ENCODE measurements around the gene CMSS1. TPM values are rescaled to one million over a fixed set of nuclear protein-coding genes. Genes with fewer than 3 reads are reported as not detected.

The CMSS1 gene
- total and polyA plus RNA-seq, 3 donors from 2014 or later = 24.6 to 47.9 (median 24.9) TPM

- H3K27me3 ChIP-seq = no peaks in the 10 kb centered on the region
- WGBS, 2 donors = 100% methylated on average over 1 of the region's 1 CpG
- TF ChIP-seq CTCF (IDR thresholded peaks at IDR 0.05) (no peak), POLR2A (IDR thresholded peaks at IDR 0.05) (no peak)
- no peak overlapping the region for H3K27ac ChIP-seq
- intact Hi-C loops (cut with DNase I; ENCODE audit: low total_unique reads) = no loop called here
- no peaks in the 10 kb centered on the region for H3K36me3 ChIP-seq (ENCODE audit: low read depth, missing control alignments)
- peaks cover 11% of the 10 kb centered on the region for H3K4me1 ChIP-seq
- no peaks in the 10 kb centered on the region for H3K9me3 ChIP-seq
- DNase-seq = no peak
- no peak overlapping the region for H3K4me3 ChIP-seq
Observed at GRCh38 chr3:100111728-100112127, 294.1 kb downstream of the CMSS1 start.

- TF ChIP-seq POLR2A (IDR thresholded peaks at IDR 0.05) = no peak
- no peak for TF ChIP-seq CTCF (IDR thresholded peaks at IDR 0.05)
- intact Hi-C loops (cut with DNase I; ENCODE audit: low total_unique reads) = no loop called here
- Histone ChIP-seq H3K36me3 (ENCODE audit: low read depth, missing control alignments) (no peaks in the 10 kb centered on the region), H3K4me1 (no peaks in the 10 kb centered on the region), H3K4me3 (no peak overlapping the region), H3K9me3 (no peaks in the 10 kb centered on the region), H3K27me3 (no peaks in the 10 kb centered on the region), H3K27ac (no peak overlapping the region)
- no peak for DNase-seq
- WGBS, 2 donors = 93 to 95% methylated on average over 7 of the region's 7 CpGs
Observed at GRCh38 chr3:100113723-100114412, 296.2 kb downstream of the CMSS1 start.

GRCh38 chr3:100114413-100115030 is 296.9 kb downstream of the CMSS1 start, which contains the start of gene FILIP1L:
Gene FILIP1L, minus strand, starts transcription at chr3:100114501.
- Histone ChIP-seq H3K27me3 (no peaks in the 10 kb centered on the region), H3K9me3 (no peaks in the 10 kb centered on the region), H3K36me3 (ENCODE audit: low read depth, missing control alignments) (no peaks in the 10 kb centered on the region), H3K27ac (no peak within 1 kb of the TSS), H3K4me1 (no peaks in the 10 kb centered on the region), H3K4me3 (no peak within 1 kb of the TSS)
- WGBS, 2 donors = 91 to 92% methylated on average over 4 to 7 of the region's 7 CpGs
- no peak for DNase-seq
- intact Hi-C loops (cut with DNase I; ENCODE audit: low total_unique reads) = no loop called here
- TF ChIP-seq CTCF (IDR thresholded peaks at IDR 0.05) = no peak
- TF ChIP-seq POLR2A (IDR thresholded peaks at IDR 0.05) = no peak

DNA sequence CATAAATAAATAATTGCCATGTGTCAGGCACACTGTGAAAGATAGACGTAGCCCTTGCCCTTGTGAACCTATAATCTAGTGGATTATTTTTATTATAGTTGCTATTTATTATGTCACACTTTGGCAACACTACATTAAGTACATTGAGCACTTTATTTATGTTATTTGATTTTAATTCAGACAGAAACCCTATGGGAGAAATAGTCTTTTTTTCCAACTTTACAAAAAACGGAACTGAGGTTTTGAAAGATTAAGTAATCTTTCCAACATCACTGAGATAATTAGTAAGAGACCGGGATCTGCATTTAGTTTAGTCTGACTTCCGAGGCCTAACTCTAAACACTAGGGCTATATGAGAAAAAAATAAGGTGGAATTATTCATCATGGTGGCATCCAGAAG is 299.4 kb downstream of the CMSS1 start:
- TF ChIP-seq CTCF (IDR thresholded peaks at IDR 0.05) = no peak
- TF ChIP-seq POLR2A (IDR thresholded peaks at IDR 0.05) = no peak
- intact Hi-C loops (cut with DNase I; ENCODE audit: low total_unique reads) = no loop called here
- H3K27ac ChIP-seq = no peak overlapping the region
- no peak overlapping the region for H3K4me3 ChIP-seq
- H3K4me1 ChIP-seq = no peaks in the 10 kb centered on the region
- no peaks in the 10 kb centered on the region for H3K9me3 ChIP-seq
- no peak for DNase-seq
- no peaks in the 10 kb centered on the region for H3K27me3 ChIP-seq
- H3K36me3 ChIP-seq (ENCODE audit: low read depth, missing control alignments) = no peaks in the 10 kb centered on the region
- 90% methylated on average over 4 of the region's 4 CpGs for WGBS, 2 donors
